K562 (cell line): Measurements from ENCODE around the gene TEKT2. TPM values are rescaled to one million over a fixed set of nuclear protein-coding genes. Genes with fewer than 3 reads are reported as not detected.

Experiments
- ATF2 ChIP-seq: sonication (generic); formaldehyde crosslinking; IDR thresholded peaks from 2 replicates; pipeline ENCODE4 v1.8.1; 2022; ENCODE audit warnings: missing genetic modification reagents
- ATF4 ChIP-seq: fragments of 450-650 bp; formaldehyde crosslinking; IDR thresholded peaks from 2 replicates; pipeline ENCODE4 v1.4.0; 2022; ENCODE audit warnings: mild to moderate bottlenecking, moderate library complexity
- LARP7 ChIP-seq: fragments of 450-650 bp; IDR thresholded peaks from 2 replicates; pipeline ENCODE4 v1.6.1; 2016
- MAFF ChIP-seq: IDR thresholded peaks from 2 replicates; pipeline ENCODE4 v1.6.1; 2012; ENCODE audit warnings: low read length, improper control_type of control experiment
- MEF2A ChIP-seq: IDR thresholded peaks from 2 replicates; pipeline ENCODE4 v1.6.1; 2011; ENCODE audit warnings: low read depth, mild to moderate bottlenecking, low read length, moderate library complexity; ENCODE audit not compliant: control insufficient read depth
- NFIX ChIP-seq: fragments of 250-450 bp; sonication (Bioruptor Pico); IDR thresholded peaks from 2 replicates; pipeline ENCODE4 v1.4.0; 2020; ENCODE audit warnings: low read depth, mild to moderate bottlenecking, moderate library complexity
- PURB ChIP-seq: sonication (generic); formaldehyde crosslinking; IDR thresholded peaks from 2 replicates; pipeline ENCODE4 v1.9.0; 2021; ENCODE audit warnings: low read depth, mild to moderate bottlenecking, missing genetic modification reagents
- RHOXF2B ChIP-seq: fragments of 250-450 bp; sonication (Bioruptor Pico); conservative IDR thresholded peaks from 2 replicates; pipeline ENCODE4 v1.5.1; 2021
- TCF3 ChIP-seq: sonication (generic); formaldehyde crosslinking; IDR thresholded peaks from 2 replicates; pipeline ENCODE4 v1.4.0; 2020; ENCODE audit warnings: mild to moderate bottlenecking, missing genetic modification reagents
- WHSC1 ChIP-seq: IDR thresholded peaks from one replicate; pipeline ENCODE4 v1.6.1; 2012; ENCODE audit warnings: low read length, control low read depth, inconsistent platforms
- ZNF133 ChIP-seq: fragments of 250-450 bp; sonication (Bioruptor Pico); IDR thresholded peaks from 2 replicates; pipeline ENCODE4 v1.4.0; 2020; ENCODE audit warnings: mild to moderate bottlenecking
- ZNF696 ChIP-seq: fragments of 250-450 bp; sonication (Bioruptor Pico); conservative IDR thresholded peaks from 2 replicates; pipeline ENCODE4 v1.4.0; 2020; ENCODE audit warnings: mild to moderate bottlenecking, moderate library complexity
- ZNF785 ChIP-seq: fragments of 250-450 bp; sonication (Bioruptor Pico); IDR thresholded peaks from 2 replicates; pipeline ENCODE4 v1.4.0; 2020; ENCODE audit warnings: mild to moderate bottlenecking
- polyA plus RNA-seq, 8 experiments: library from polyadenylated mRNA; depleted of rRNA in 4 of 8; stranded (reverse) in 5 of 8; unstranded in 3 of 8; fragments of >200 nt; fragmentation: Nextera tagmentation in 2 of 8; fragmentation: Illumina TruSeq in 1 of 8; extraction: Ambion mirVana in 2 of 8; extraction: Trizol in 1 of 8; gene quantifications; 2 replicates each; pipeline versions ENCODE4 v1.2.1 to v1.2.3, GENCODE V29; 2011 to 2014; ENCODE audit warnings: inconsistent platforms in 1 of 8, missing spikeins in 1 of 8
- total RNA-seq, 7 experiments: library from RNA; depleted of rRNA in 6 of 7; stranded (reverse); fragments of >200 nt in 6 of 7; fragmentation: Illumina TruSeq in 2 of 7; extraction: Trizol in 2 of 7; gene quantifications; 2 replicates each; pipeline versions ENCODE4 v1.2.1 to v1.2.3, GENCODE V29; 2011 to 2021; ENCODE audit warnings: low replicate concordance in 1 of 7
- TF ChIP-seq, protein P1 (sequence below): fragments of 250-450 bp; sonication (Bioruptor Pico); IDR thresholded peaks from 2 replicates; pipeline ENCODE4 v1.5.0; 2021; ENCODE audit warnings: mild to moderate bottlenecking, borderline replicate concordance
- TF ChIP-seq, protein P2 (sequence below): fragments of 450-650 bp; IDR thresholded peaks from 2 replicates; pipeline ENCODE4 v1.6.1; 2018; ENCODE audit not compliant: partially characterized antibody
- TF ChIP-seq, protein P3 (sequence below): fragments of 250-450 bp; sonication (Bioruptor Pico); IDR thresholded peaks from 2 replicates; pipeline ENCODE4 v1.4.0; 2020; ENCODE audit warnings: mild to moderate bottlenecking, moderate library complexity

Gene TEKT2
- total and polyA plus RNA-seq, 9 of the 15 experiments (the other 6 are each of a cell fraction or from before 2014, with no cell fraction given): 0.06 to 0.94 (median 0.30) TPM; not detected in 1

DNA sequence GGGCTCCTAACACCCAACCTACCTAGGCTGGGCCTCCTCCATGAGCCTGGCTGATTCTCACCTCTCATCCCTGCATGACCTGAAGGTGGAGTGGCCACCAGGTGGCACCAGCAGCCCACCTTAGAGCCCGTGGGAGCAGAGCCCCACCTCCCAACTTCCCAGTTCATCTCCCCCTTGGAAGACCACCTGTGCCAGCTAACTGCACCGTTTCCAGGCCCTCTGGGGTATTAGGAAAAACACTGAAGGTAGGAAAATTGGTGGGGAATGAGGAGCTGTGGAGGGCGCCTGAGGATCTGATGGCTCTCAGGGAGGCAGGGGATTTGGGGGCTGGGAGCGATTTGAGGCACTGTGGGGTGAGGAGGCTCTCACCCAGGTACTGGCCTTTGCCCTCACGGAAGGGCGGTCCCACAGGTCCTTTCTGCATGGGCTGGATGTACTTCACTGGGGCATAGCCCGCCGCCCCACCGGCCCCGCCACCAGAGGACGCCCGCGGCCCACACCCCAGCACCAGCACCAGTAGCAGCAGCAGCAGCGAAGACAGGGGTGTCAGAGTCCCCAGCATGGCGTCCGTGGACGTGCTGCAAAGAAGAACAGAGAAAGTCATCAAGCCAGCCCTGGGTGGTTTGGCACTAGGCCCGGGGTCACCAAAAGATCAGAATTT, 15.9 kb downstream of the TEKT2 start (continued):
- TF ChIP-seq ATF2 (no peak), WHSC1 (no peak), TCF3 (no peak), PURB (CRISPR knock-in tag) (no peak), MAFF (no peak), RHOXF2B (CRISPR knock-in tag) (no peak), ATF4 (no peak), ZNF133 (CRISPR knock-in tag) (no peak), ZNF785 (CRISPR knock-in tag) (no peak), MEF2A (no peak), ZNF696 (CRISPR knock-in tag) (no peak), NFIX (CRISPR knock-in tag) (no peak), LARP7 (0 out of 2 replicates have a peak, but pooled peaks have one; percentile 78)
- TF ChIP-seq, protein P1, sequence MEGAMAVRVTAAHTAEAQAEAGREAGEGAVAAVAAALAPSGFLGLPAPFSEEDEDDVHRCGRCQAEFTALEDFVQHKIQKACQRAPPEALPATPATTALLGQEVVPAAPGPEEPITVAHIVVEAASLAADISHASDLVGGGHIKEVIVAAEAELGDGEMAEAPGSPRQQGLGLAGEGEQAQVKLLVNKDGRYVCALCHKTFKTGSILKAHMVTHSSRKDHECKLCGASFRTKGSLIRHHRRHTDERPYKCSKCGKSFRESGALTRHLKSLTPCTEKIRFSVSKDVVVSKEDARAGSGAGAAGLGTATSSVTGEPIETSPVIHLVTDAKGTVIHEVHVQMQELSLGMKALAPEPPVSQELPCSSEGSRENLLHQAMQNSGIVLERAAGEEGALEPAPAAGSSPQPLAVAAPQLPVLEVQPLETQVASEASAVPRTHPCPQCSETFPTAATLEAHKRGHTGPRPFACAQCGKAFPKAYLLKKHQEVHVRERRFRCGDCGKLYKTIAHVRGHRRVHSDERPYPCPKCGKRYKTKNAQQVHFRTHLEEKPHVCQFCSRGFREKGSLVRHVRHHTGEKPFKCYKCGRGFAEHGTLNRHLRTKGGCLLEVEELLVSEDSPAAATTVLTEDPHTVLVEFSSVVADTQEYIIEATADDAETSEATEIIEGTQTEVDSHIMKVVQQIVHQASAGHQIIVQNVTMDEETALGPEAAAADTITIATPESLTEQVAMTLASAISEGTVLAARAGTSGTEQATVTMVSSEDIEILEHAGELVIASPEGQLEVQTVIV (CRISPR knock-in tag): no peak
- TF ChIP-seq, protein P2, sequence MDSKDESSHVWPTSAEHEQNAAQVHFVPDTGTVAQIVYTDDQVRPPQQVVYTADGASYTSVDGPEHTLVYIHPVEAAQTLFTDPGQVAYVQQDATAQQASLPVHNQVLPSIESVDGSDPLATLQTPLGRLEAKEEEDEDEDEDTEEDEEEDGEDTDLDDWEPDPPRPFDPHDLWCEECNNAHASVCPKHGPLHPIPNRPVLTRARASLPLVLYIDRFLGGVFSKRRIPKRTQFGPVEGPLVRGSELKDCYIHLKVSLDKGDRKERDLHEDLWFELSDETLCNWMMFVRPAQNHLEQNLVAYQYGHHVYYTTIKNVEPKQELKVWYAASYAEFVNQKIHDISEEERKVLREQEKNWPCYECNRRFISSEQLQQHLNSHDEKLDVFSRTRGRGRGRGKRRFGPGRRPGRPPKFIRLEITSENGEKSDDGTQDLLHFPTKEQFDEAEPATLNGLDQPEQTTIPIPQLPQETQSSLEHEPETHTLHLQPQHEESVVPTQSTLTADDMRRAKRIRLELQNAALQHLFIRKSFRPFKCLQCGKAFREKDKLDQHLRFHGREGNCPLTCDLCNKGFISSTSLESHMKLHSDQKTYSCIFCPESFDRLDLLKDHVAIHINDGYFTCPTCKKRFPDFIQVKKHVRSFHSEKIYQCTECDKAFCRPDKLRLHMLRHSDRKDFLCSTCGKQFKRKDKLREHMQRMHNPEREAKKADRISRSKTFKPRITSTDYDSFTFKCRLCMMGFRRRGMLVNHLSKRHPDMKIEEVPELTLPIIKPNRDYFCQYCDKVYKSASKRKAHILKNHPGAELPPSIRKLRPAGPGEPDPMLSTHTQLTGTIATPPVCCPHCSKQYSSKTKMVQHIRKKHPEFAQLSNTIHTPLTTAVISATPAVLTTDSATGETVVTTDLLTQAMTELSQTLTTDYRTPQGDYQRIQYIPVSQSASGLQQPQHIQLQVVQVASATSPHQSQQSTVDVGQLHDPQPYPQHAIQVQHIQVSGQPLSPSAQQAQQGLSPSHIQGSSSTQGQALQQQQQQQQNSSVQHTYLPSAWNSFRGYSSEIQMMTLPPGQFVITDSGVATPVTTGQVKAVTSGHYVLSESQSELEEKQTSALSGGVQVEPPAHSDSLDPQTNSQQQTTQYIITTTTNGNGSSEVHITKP: no peak
- TF ChIP-seq, protein P3, sequence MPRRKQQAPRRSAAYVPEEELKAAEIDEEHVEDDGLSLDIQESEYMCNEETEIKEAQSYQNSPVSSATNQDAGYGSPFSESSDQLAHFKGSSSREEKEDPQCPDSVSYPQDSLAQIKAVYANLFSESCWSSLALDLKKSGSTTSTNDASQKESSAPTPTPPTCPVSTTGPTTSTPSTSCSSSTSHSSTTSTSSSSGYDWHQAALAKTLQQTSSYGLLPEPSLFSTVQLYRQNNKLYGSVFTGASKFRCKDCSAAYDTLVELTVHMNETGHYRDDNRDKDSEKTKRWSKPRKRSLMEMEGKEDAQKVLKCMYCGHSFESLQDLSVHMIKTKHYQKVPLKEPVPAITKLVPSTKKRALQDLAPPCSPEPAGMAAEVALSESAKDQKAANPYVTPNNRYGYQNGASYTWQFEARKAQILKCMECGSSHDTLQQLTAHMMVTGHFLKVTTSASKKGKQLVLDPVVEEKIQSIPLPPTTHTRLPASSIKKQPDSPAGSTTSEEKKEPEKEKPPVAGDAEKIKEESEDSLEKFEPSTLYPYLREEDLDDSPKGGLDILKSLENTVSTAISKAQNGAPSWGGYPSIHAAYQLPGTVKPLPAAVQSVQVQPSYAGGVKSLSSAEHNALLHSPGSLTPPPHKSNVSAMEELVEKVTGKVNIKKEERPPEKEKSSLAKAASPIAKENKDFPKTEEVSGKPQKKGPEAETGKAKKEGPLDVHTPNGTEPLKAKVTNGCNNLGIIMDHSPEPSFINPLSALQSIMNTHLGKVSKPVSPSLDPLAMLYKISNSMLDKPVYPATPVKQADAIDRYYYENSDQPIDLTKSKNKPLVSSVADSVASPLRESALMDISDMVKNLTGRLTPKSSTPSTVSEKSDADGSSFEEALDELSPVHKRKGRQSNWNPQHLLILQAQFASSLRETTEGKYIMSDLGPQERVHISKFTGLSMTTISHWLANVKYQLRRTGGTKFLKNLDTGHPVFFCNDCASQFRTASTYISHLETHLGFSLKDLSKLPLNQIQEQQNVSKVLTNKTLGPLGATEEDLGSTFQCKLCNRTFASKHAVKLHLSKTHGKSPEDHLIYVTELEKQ (CRISPR knock-in tag): no peak
